ENCODE data around the gene DDX28.
"Not testable (repeated sequence)": the region's sequence is repeated elsewhere in the genome, so short reads cannot be mapped to it uniquely, and the experiment has no call there.

DDX28 gene

GRCh38 chr16:67979955-67980678 lies 42.9 kb downstream of the DDX28 start, which contains the start of gene DPEP3:
DPEP3 (minus strand) TSS chr16:67980499; CDS start chr16:67980380, 119 bp downstream.
- no peak for DNase-seq (ENCODE audit: extremely low spot score)
- POLR2A ChIA-PET, result no interaction called here
- CTCF ChIA-PET, result interaction anchor here (1.4 to 5.3 kb wide), 6 partner anchors 11 to 60 kb away, joined by 3 to 21 read pairs (median 7); no protein-coding TSS in a partner anchor
- TF ChIP-seq CTCF (IDR thresholded peaks at IDR 0.05; ENCODE audit: control extremely low read depth, extremely low read depth, low read depth, missing control alignments), result peak; percentile 22

GRCh38 chr16:67977469-67978227 lies 45.4 kb downstream of the DDX28 start:
- ChIA-PET CTCF (interaction anchor here (0.9 to 3.9 kb wide), 7 partner anchors 9 to 162 kb away, joined by 3 to 21 read pairs (median 3); no protein-coding TSS in a partner anchor), POLR2A (no interaction called here)

GRCh38 chr16:67977005-67977404 lies 46.0 kb downstream of the DDX28 start:
- CTCF ChIA-PET, result interaction anchor here (1.0 to 3.9 kb wide), 6 partner anchors 10 to 162 kb away, joined by 3 to 21 read pairs (median 4); no protein-coding TSS in a partner anchor
- no peak for TF ChIP-seq CTCF (IDR thresholded peaks at IDR 0.05; ENCODE audit: control extremely low read depth, extremely low read depth, low read depth, missing control alignments)
- POLR2A ChIA-PET, result no interaction called here
- no peak for DNase-seq (ENCODE audit: extremely low spot score)

More at GRCh38 chr16:67977469-67978227, 45.4 kb downstream of the DDX28 start:
- no peak for DNase-seq (ENCODE audit: extremely low spot score)
- no peak for TF ChIP-seq CTCF (IDR thresholded peaks at IDR 0.05; ENCODE audit: control extremely low read depth, extremely low read depth, low read depth, missing control alignments)

GRCh38 chr16:67976205-67976604 lies 46.8 kb downstream of the DDX28 start:
- ChIA-PET POLR2A (no interaction called here), CTCF (interaction anchor here (1.7 to 3.9 kb wide), 3 partner anchors 10 to 17 kb away, joined by 3 to 21 read pairs (median 6); no protein-coding TSS in a partner anchor)
- no peak for DNase-seq (ENCODE audit: extremely low spot score)
- no peak for TF ChIP-seq CTCF (IDR thresholded peaks at IDR 0.05; ENCODE audit: control extremely low read depth, extremely low read depth, low read depth, missing control alignments)

- CTCF ChIA-PET, result interaction anchor here (1.2 to 3.9 kb wide), 4 partner anchors 10 to 18 kb away, joined by 3 to 21 read pairs (median 5); no protein-coding TSS in a partner anchor
- no peak for TF ChIP-seq CTCF (IDR thresholded peaks at IDR 0.05; ENCODE audit: control extremely low read depth, extremely low read depth, low read depth, missing control alignments)
- POLR2A ChIA-PET, result no interaction called here
- peak; percentile 60 for DNase-seq (ENCODE audit: extremely low spot score)
Observed at GRCh38 chr16:67975321-67976105, 47.5 kb downstream of the DDX28 start.

GRCh38 chr16:67972285-67972684 lies 50.7 kb downstream of the DDX28 start:
- CTCF ChIA-PET, result interaction anchor here (1.0 to 1.5 kb wide), 4 partner anchors 11 to 89 kb away, joined by 3 to 5 read pairs (median 3); no protein-coding TSS in a partner anchor
- POLR2A ChIA-PET; DNase-seq (ENCODE audit: extremely low spot score): not testable (repeated sequence)

All from GM10248 (cell line).